NOMO-1 treated with dmso at 0.1 percent for 144 hours (cell line): ENCODE data around the gene MYO16.

Experiments
- DNase-seq: peaks from one replicate; lab custom pipeline; 2025; ENCODE audit not compliant: unreplicated experiment; lab: John Stamatoyannopoulos, UW

MYO16 gene

DNA sequence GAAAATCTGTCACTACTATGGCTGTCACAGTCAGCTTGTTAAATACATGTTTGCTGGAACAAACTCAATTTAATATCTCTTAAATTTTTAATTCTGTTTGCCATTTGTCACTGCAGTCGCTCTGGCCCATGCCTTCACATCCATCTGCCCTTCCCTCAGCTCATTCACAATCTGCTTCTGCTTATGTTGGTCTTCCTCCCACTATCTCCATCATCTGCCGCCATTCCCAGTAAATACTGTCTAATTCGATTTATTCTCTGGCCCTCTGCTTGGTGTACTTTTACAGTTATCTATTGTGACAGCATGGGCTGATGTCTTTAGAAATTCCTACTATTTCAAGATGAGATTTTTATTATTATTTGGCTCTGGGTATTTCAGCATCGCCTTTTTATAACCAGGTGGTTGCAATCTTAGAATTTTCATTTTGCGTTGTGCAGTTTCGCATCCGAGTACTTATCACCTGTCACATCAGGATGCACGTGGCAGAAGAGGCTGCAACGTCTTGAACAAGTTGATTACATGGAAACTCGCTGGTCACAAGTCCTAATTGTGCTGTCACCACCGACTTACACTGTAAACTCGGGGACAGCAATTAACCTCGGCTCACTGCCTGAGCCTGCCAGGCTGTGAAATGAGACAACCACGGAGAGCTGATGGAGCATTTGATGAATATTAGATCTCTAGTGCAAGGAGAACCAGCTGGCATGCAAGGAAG, 158.4 kb downstream of the MYO16 start:
- DNase-seq, result no peak

GRCh38 chr13:108789476-108789875, 160.1 kb downstream of the MYO16 start:
- DNase-seq, result no peak

DNA sequence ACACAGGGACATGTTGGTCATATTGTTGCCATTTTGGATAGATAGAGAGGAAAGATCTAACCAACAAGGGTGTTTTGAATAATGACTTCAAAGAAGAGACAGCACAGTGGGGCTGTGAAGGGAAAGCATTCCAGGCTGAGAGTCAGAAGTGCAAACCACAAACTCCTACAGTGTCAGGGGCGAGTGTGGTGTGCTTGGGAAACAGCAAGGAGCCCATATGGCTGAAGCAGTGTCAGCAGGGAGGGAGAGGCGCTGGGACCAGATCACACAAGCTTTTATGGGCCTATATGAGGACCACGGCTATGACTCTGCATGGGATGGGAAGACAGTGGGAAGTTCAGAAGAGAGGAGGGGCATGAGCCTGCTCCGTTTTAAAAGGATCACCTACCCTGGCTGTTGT, 166.4 kb downstream of the MYO16 start:
- no peak for DNase-seq

DNA sequence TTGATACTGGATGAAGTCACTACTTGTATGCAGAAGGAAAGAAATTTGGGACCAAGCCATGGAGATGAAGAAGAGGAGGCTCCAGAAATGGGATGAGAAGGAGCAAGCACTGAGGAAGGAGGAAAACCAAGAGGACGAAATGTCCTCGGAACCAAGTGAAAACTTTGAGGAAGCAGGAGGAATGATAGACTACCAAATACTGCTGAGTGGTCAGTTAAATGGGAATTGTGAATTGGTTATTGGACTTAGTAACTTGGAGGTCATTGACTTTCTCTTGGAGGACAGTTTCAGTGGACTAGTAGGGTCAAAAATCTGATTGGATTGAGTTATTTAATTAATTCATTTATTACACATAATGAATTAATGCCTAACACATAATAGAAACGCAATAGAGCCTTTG, 167.9 kb downstream of the MYO16 start:
- no peak for DNase-seq

- no peak for DNase-seq
These were observed 178.4 kb downstream of the MYO16 start for GRCh38 chr13:108807841-108808240.

DNA sequence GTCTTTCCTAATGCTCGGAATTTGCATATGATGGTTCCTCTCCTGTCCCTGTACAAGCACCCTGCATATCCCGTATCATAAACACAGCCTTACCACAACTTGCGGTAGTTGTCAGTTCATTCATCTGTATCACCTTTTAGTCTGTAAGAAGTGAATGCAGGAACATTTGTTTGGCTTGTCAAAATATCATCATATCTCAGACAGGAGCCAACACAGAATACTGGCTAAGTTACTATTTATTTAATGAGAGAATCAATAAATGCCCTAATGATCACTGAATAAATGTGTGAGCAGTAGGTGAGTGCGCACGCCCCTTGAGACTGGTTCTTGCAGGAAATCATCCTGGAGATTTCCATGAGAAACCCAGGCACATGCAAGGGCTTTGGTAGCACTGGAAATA, 182.8 kb downstream of the MYO16 start:
- no peak for DNase-seq

GRCh38 chr13:108812661-108813060, 183.2 kb downstream of the MYO16 start:
- no peak for DNase-seq

- no peak for DNase-seq
These were observed 184.3 kb downstream of the MYO16 start for GRCh38 chr13:108813587-108814170.

- peak; percentile 3 for DNase-seq
These were observed 187.0 kb downstream of the MYO16 start for GRCh38 chr13:108816375-108816774.

DNA sequence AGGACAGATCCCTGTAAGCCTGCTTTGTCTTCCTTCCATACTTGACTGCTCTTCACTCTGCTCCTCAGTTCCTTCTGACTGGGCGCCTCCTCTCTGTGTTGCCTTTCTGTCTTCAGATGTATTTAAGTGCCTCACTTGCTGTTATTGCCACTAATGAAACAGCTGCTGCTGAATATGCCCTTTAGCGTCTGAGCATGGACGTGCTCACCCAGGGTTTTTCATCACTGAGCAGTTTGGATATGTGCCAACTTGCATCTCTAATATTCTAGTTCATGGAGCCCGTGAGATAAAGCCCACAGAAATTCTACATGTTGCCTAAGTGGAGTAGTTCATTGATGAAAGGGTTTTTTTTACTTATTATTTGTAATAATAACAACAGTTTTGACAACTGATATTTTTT, 198.2 kb downstream of the MYO16 start:
- no peak for DNase-seq

DNA sequence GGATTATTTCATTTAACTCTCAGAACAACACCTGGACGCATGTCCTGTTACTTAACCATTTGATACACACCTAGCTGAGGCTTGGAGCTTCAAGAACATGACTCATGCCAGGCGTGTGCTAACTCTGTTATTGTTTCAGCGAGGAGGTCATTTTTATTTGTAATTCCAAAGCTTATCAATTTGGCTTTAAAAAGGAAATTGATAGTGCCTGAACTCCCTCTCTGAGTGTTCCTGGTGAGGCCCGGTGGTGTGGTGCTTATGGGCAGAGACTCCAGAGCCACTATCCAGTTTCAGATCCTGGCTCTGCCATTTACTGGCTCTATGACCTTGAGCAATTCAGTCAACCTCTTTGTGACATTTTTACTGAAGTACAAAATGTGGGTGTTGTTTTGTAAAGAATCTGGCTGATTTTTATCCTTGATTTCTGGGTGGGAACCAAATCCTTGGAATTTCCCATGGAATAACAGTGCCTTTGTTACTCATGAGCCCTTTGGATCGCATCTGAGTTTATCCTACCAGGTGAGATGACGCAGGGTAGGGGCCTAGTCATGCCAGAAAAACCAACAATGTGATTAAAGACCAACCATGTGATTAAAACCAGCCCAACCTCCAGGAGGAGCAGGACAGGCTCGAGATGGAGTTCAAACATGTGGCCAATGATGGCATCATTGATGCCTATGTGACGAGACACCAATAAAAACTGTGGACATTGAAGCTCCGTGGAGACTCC, 198.8 kb downstream of the MYO16 start:
- no peak for DNase-seq

GRCh38 chr13:108830916-108831315, 201.5 kb downstream of the MYO16 start:
- no peak for DNase-seq

DNA sequence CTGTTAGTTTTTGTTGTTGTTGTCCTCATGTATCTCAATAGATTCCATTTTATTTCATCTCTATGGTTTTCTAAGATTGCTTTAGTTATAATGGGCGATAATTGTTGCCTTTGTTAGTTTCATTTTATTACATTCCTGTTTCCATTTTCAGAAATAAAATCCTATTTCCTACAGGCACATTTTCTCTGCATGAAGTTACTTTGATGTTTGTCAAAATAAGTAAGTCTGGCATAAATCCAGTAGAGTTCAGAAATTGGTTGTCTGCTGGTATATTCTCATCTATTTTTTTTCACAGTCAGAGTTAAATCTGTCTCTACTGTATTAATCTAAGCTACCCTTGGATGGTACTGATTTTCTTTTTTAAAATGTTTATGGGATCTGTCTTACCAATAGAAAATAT, 204.1 kb downstream of the MYO16 start:
- no peak for DNase-seq

- DNase-seq, result no peak
These were observed 204.8 kb downstream of the MYO16 start for GRCh38 chr13:108834193-108834592.

DNA sequence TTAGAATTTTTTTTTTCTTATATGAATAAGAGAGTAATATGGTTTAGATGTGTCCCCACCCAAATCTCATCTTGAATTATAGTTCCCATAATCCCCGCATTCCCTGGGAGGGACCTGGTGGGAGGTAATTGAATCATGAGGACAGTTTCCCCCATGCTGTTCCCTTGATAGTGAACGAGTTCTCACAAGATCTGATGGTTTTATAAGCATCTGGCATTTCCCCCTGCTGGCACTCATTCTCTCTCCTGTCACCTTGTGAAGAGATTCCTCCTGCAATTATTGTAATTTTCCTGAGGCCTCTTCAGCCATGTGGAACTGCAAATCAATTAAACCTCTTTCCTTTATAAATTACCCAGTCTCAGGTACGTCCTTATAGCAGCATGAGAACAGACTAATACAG, 205.7 kb downstream of the MYO16 start:
- DNase-seq, result no peak

- no peak for DNase-seq
These were observed 221.3 kb downstream of the MYO16 start for GRCh38 chr13:108850691-108851090.

DNA sequence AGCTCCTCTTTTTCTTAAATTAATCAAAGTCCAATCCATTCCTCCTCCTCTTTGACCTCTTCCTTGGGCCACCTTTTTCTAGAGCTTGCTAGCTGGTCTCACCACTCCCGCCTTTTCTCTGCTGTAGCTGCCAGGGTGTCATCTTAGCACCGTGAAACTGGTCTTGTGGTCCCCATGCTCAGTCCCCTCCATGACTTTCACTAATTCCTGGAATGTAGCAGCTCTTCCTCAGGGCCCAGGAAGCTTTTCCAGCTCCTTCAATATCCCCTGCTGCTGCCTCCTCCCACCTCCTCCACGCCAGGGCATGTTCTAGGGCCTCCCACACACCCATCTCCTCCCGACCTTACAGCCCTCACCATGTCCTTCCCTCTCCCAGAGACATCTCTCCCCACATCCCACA, 222.2 kb downstream of the MYO16 start:
- no peak for DNase-seq

- DNase-seq, result no peak
These were observed 223.6 kb downstream of the MYO16 start for GRCh38 chr13:108853031-108853430.

GRCh38 chr13:108855737-108856387, 226.5 kb downstream of the MYO16 start:
- DNase-seq, result no peak

DNA sequence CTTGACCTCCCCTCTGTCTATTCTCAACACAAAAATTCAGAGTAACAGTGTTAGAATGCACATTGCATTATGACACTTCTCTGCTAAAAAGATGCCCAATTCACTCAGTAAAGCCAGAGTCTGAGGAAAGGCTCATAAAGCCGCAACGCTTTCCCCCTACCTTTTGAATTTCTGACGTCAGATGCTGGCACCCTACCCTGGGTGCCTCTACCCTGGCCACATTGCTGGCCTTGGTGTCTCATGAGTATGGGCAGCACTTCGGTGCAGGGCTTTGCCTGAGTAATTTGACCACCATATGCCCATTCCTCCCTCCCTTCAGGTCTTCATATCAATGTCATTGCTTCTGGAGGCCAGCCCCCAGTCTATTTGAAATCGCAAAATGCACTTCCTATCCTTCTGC, 229.3 kb downstream of the MYO16 start:
- no peak for DNase-seq

GRCh38 chr13:108859197-108860012, 230.0 kb downstream of the MYO16 start:
- DNase-seq, result no peak
